Measurements from ENCODE around the gene BMPR1A.

The BMPR1A gene

DNA sequence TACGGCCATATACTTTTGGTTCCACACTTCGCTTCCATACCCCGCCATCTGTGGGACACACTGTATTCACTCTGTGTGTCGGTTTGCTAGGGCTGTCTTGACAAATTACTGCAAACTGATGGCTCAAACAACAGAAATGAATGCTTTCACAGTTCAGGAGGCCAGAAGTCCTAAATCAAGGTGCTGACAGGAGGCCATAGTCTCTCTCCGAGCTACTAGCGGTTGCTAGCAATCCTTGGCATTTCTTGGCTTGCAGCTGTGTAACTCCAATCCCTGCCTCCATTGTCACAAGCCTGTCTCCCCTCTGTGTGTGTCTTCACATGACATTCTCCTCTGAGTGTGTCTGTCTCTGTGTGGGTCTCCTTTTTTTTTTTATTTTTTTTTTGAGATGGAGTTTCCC is 28.9 kb upstream of the BMPR1A start:
- TF ChIP-seq EZH2phosphoT487 (IDR thresholded peaks at IDR 0.05; ENCODE audit: borderline replicate concordance) = no peak
- TF ChIP-seq, protein P1, sequence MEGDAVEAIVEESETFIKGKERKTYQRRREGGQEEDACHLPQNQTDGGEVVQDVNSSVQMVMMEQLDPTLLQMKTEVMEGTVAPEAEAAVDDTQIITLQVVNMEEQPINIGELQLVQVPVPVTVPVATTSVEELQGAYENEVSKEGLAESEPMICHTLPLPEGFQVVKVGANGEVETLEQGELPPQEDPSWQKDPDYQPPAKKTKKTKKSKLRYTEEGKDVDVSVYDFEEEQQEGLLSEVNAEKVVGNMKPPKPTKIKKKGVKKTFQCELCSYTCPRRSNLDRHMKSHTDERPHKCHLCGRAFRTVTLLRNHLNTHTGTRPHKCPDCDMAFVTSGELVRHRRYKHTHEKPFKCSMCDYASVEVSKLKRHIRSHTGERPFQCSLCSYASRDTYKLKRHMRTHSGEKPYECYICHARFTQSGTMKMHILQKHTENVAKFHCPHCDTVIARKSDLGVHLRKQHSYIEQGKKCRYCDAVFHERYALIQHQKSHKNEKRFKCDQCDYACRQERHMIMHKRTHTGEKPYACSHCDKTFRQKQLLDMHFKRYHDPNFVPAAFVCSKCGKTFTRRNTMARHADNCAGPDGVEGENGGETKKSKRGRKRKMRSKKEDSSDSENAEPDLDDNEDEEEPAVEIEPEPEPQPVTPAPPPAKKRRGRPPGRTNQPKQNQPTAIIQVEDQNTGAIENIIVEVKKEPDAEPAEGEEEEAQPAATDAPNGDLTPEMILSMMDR (conservative IDR thresholded peaks at IDR 0.05; ENCODE audit: low read length) = no peak
- Histone ChIP-seq H3K79me2 (ENCODE audit: insufficient read depth, low read length) (no peaks in the 10 kb centered on the region), H3K9ac (ENCODE audit: low read depth, low read length, poor library complexity, severe bottlenecking) (no peak overlapping the region), H3K9me2 (replicated peaks; ENCODE audit: low read depth, low read length) (no peaks in the 10 kb centered on the region), H3K4me2 (ENCODE audit: low read depth, low read length, poor library complexity, severe bottlenecking) (no peak overlapping the region), H3K4me3 (ENCODE audit: low read length, poor library complexity, severe bottlenecking) (no peak overlapping the region), H2AFZ (ENCODE audit: low read length) (no peak overlapping the region), H4K20me1 (ENCODE audit: insufficient read depth, low read length, poor library complexity, severe bottlenecking) (no peaks in the 10 kb centered on the region), H3K4me1 (ENCODE audit: insufficient read depth, low read length, poor library complexity, severe bottlenecking) (no peaks in the 10 kb centered on the region), H3K9me3 (ENCODE audit: insufficient read depth, low read depth, low read length) (no peaks in the 10 kb centered on the region), H3F3A (ENCODE audit: low read depth) (no peaks in the 10 kb centered on the region), H3K36me3 (ENCODE audit: insufficient read depth, low read length) (no peaks in the 10 kb centered on the region), H3K27me3 (ENCODE audit: insufficient read depth, low read length, poor library complexity, severe bottlenecking) (peaks cover 32% of the 10 kb centered on the region)

- Histone ChIP-seq H3K79me2 (ENCODE audit: insufficient read depth, low read length) (no peaks in the 10 kb centered on the region), H3K9me2 (replicated peaks; ENCODE audit: low read depth, low read length) (no peaks in the 10 kb centered on the region), H3K9ac (ENCODE audit: low read depth, low read length, poor library complexity, severe bottlenecking) (no peak overlapping the region), H3K4me2 (ENCODE audit: low read depth, low read length, poor library complexity, severe bottlenecking) (no peak overlapping the region), H3F3A (ENCODE audit: low read depth) (no peaks in the 10 kb centered on the region), H4K20me1 (ENCODE audit: insufficient read depth, low read length, poor library complexity, severe bottlenecking) (no peaks in the 10 kb centered on the region), H3K4me3 (ENCODE audit: low read length, poor library complexity, severe bottlenecking) (no peak overlapping the region), H3K4me1 (ENCODE audit: insufficient read depth, low read length, poor library complexity, severe bottlenecking) (no peaks in the 10 kb centered on the region), H2AFZ (ENCODE audit: low read length) (no peak overlapping the region), H3K27me3 (ENCODE audit: insufficient read depth, low read length, poor library complexity, severe bottlenecking) (peaks cover 36% of the 10 kb centered on the region), H3K9me3 (ENCODE audit: insufficient read depth, low read depth, low read length) (no peaks in the 10 kb centered on the region), H3K36me3 (ENCODE audit: insufficient read depth, low read length) (no peaks in the 10 kb centered on the region)
- no peak for TF ChIP-seq EZH2phosphoT487 (IDR thresholded peaks at IDR 0.05; ENCODE audit: borderline replicate concordance)
- TF ChIP-seq, protein P1 (conservative IDR thresholded peaks at IDR 0.05; ENCODE audit: low read length) = no peak
These were observed 28.4 kb upstream of the BMPR1A start for GRCh38 chr10:86728056-86728455.

DNA sequence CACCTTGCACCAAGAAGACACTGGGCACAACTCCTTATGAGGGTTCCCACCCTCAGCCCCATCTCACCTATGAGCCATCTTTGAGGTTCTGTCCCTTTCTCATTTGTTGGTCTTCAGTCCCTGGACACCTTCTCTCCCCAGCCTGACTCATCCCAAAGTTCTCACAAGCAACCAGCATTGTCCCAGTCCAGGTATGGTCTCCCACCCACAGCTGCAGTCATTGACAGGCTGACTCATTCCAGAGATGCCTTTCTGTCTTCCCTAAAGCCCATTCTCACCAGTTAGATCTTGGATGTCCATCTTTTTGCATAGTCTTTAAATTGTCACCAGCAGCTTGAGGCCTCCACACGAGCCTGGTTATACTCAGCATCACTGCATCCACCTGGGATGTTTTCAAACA is 26.7 kb upstream of the BMPR1A start:
- Histone ChIP-seq H4K20me1 (ENCODE audit: insufficient read depth, low read length, poor library complexity, severe bottlenecking) (no peaks in the 10 kb centered on the region), H3K9ac (ENCODE audit: low read depth, low read length, poor library complexity, severe bottlenecking) (no peak overlapping the region)

More for the DNA sequence above, 26.7 kb upstream of the BMPR1A start:
- no peaks in the 10 kb centered on the region for H3K79me2 ChIP-seq (ENCODE audit: insufficient read depth, low read length)
- no peaks in the 10 kb centered on the region for H3K9me2 ChIP-seq (replicated peaks; ENCODE audit: low read depth, low read length)
- H3K4me1 ChIP-seq (ENCODE audit: insufficient read depth, low read length, poor library complexity, severe bottlenecking) = no peaks in the 10 kb centered on the region
- no peaks in the 10 kb centered on the region for H3F3A ChIP-seq (ENCODE audit: low read depth)
- TF ChIP-seq EZH2phosphoT487 (IDR thresholded peaks at IDR 0.05; ENCODE audit: borderline replicate concordance) = no peak
- TF ChIP-seq, protein P1 (conservative IDR thresholded peaks at IDR 0.05; ENCODE audit: low read length) = no peak
- H3K4me3 ChIP-seq (ENCODE audit: low read length, poor library complexity, severe bottlenecking) = no peak overlapping the region
- H3K9me3 ChIP-seq (ENCODE audit: insufficient read depth, low read depth, low read length) = no peaks in the 10 kb centered on the region
- H3K27me3 ChIP-seq (ENCODE audit: insufficient read depth, low read length, poor library complexity, severe bottlenecking) = peaks cover 52% of the 10 kb centered on the region
- H3K36me3 ChIP-seq (ENCODE audit: insufficient read depth, low read length) = no peaks in the 10 kb centered on the region
- no peak overlapping the region for H2AFZ ChIP-seq (ENCODE audit: low read length)
- no peak overlapping the region for H3K4me2 ChIP-seq (ENCODE audit: low read depth, low read length, poor library complexity, severe bottlenecking)

Measured in Loucy (cell line).